Naive thymus-derived CD4-positive, alpha-beta T cell (primary cell): ENCODE data around the gene DSG2. TPM values are rescaled to one million over a fixed set of nuclear protein-coding genes. Genes with fewer than 3 reads are reported as not detected.

Experiments used
- ATAC-seq: fragments of 150-1000 bp; cut with Tn5 transposase; 2 replicates; pipeline ENCODE4 v1.10.0; 2021; ENCODE audit warnings: mild to moderate bottlenecking, moderate library complexity
- CTCF ChIA-PET: fragments of 350-600 bp; sonication (Branson Sonifier 250); formaldehyde crosslinking; loops from one replicate; lab custom pipeline; 2021; ENCODE audit warnings: antibody characterized with exemption; lab: Charles Lee
- POLR2A ChIA-PET: fragments of 350-600 bp; sonication (Branson Sonifier 250); formaldehyde crosslinking; loops from one replicate; lab custom pipeline; 2021; ENCODE audit warnings: antibody characterized with exemption, inconsistent platforms; lab: Charles Lee
- DNase-seq, 9 donors: peaks; one replicate each; pipeline versions ENCODE4 v3.0.0 to v3.0.0-alpha.2; 2020 to 2022; ENCODE audit warnings: mixed read lengths in 1 of 9
- H3K27ac ChIP-seq: one replicate; pipeline ENCODE4 v1.7.0; 2013; ENCODE audit warnings: mild to moderate bottlenecking, low read depth, low read length, moderate library complexity
- H3K27me3 ChIP-seq, 2 donors: one replicate each; pipeline ENCODE4 v1.7.0; 2013; ENCODE audit warnings: low read length in 2 of 2, mild to moderate bottlenecking in 2 of 2, moderate library complexity in 2 of 2; ENCODE audit not compliant: control insufficient read depth in 2 of 2, insufficient read depth in 2 of 2
- H3K36me3 ChIP-seq, 3 experiments: 1 replicate in 2 of 3; 2 replicates in 1 of 3; pipeline ENCODE4 v1.7.0; 2013; ENCODE audit warnings: low read length in 3 of 3, mild to moderate bottlenecking in 3 of 3, moderate library complexity in 1 of 3; ENCODE audit not compliant: insufficient read depth in 3 of 3, control insufficient read depth in 2 of 3
- H3K4me1 ChIP-seq, 2 donors: one replicate each; pipeline ENCODE4 v1.7.0; 2013; ENCODE audit warnings: low read length in 2 of 2, mild to moderate bottlenecking in 2 of 2, moderate library complexity in 1 of 2; ENCODE audit not compliant: control insufficient read depth in 2 of 2, insufficient read depth in 2 of 2
- H3K4me3 ChIP-seq: 2 replicates; pipeline ENCODE4 v1.7.0; 2013; ENCODE audit warnings: mild to moderate bottlenecking, low read length
- H3K9me3 ChIP-seq, 3 experiments: 1 replicate in 2 of 3; 2 replicates in 1 of 3; pipeline ENCODE4 v1.7.0; 2013; ENCODE audit warnings: low read length in 3 of 3; ENCODE audit not compliant: control insufficient read depth in 2 of 3
- H3K27ac Mint-ChIP-seq, 9 donors: one replicate each; pipeline ENCODE4 v1.8.0; 2020 to 2022; ENCODE audit warnings: mixed read lengths in 9 of 9, mild to moderate bottlenecking in 8 of 9, moderate library complexity in 5 of 9, inconsistent platforms in 2 of 9
- H3K27me3 Mint-ChIP-seq, 5 donors: one replicate each; pipeline ENCODE4 v1.8.0; 2021 to 2022; ENCODE audit warnings: mixed read lengths in 5 of 5, mild to moderate bottlenecking in 1 of 5
- H3K36me3 Mint-ChIP-seq, 5 donors: one replicate each; pipeline ENCODE4 v1.8.0; 2020 to 2022; ENCODE audit warnings: mixed read lengths in 5 of 5, mild to moderate bottlenecking in 3 of 5, inconsistent platforms in 1 of 5
- H3K4me1 Mint-ChIP-seq, 7 donors: one replicate each; pipeline ENCODE4 v1.8.0; 2020 to 2022; ENCODE audit warnings: mixed read lengths in 7 of 7, mild to moderate bottlenecking in 3 of 7, inconsistent platforms in 1 of 7
- H3K4me3 Mint-ChIP-seq, 10 donors: one replicate each; pipeline ENCODE4 v1.8.0; 2020 to 2022; ENCODE audit warnings: mild to moderate bottlenecking in 10 of 10, mixed read lengths in 10 of 10, moderate library complexity in 6 of 10, inconsistent platforms in 2 of 10
- H3K9me3 Mint-ChIP-seq, 11 donors: one replicate each; pipeline ENCODE4 v1.8.0; 2020 to 2022; ENCODE audit warnings: mixed read lengths in 11 of 11, mild to moderate bottlenecking in 4 of 11, inconsistent platforms in 1 of 11, moderate library complexity in 1 of 11
- intact Hi-C, 2 donors: fragments of 100-400 bp; cut with micrococcal nuclease; formaldehyde crosslinking; loops; one replicate each; pipeline ENCODE4 v1.15.1; 2023
- polyA plus RNA-seq, 2 donors: library from polyadenylated mRNA; unstranded; fragments of 300-500 nt; fragmentation: Illumina TruSeq; gene quantifications; one replicate each; pipeline ENCODE4 v1.2.3, GENCODE V29; 2021
- total RNA-seq, 6 experiments: library from RNA in 5 of 6; stranded (reverse) in 5 of 6; gene quantifications; 1 replicate in 5 of 6; 2 replicates in 1 of 6; pipeline ENCODE4 v1.2.3 and lab custom pipeline; 2021 to 2026

DSG2 gene
- total and polyA plus RNA-seq, 7 experiments from 2014 or later = 0.13 to 0.56 (median 0.49) TPM

GRCh38 chr18:31516437-31516836 is 18.5 kb downstream of the DSG2 start:
- H3K9me3 ChIP-seq = no peaks in the 10 kb centered on the region
- no peak overlapping the region for H3K4me3 Mint-ChIP-seq
- no peak overlapping the region for H3K27ac ChIP-seq
- intact Hi-C loops = no loop called here
- ATAC-seq (no peak), DNase-seq (no peak)
- H3K27ac Mint-ChIP-seq = no peak overlapping the region
- no peaks in the 10 kb centered on the region for H3K4me1 ChIP-seq
- H3K4me1 Mint-ChIP-seq = no peaks in the 10 kb centered on the region
- no peak overlapping the region for H3K4me3 ChIP-seq
- H3K27me3 ChIP-seq = no peaks in the 10 kb centered on the region
- peaks cover 0 to 13% (median 0%) of the 10 kb centered on the region in 5 donors for H3K27me3 Mint-ChIP-seq
- no peaks in the 10 kb centered on the region for H3K36me3 ChIP-seq
- no peaks in the 10 kb centered on the region for H3K36me3 Mint-ChIP-seq
- POLR2A ChIA-PET = no interaction called here
- CTCF ChIA-PET = no interaction called here
- H3K9me3 Mint-ChIP-seq = no peaks in the 10 kb centered on the region

GRCh38 chr18:31526374-31526773 is 28.4 kb downstream of the DSG2 start:
- Histone ChIP-seq H3K36me3 (no peaks in the 10 kb centered on the region), H3K27me3 (no peaks in the 10 kb centered on the region), H3K9me3 (no peaks in the 10 kb centered on the region), H3K4me1 (no peaks in the 10 kb centered on the region), H3K4me3 (no peak overlapping the region), H3K27ac (no peak overlapping the region)
- no peak for ATAC-seq
- intact Hi-C loops = no loop called here
- no peak for DNase-seq
- Mint-ChIP-seq H3K4me3 (no peak overlapping the region), H3K4me1 (no peaks in the 10 kb centered on the region), H3K9me3 (no peaks in the 10 kb centered on the region), H3K27ac (no peak overlapping the region), H3K27me3 (peaks cover 0 to 24% (median 5%) of the 10 kb centered on the region in 5 donors), H3K36me3 (no peaks in the 10 kb centered on the region)
- ChIA-PET POLR2A (no interaction called here), CTCF (no interaction called here)

GRCh38 chr18:31533236-31533635 is 35.3 kb downstream of the DSG2 start:
- H3K9me3 ChIP-seq = no peaks in the 10 kb centered on the region
- H3K36me3 ChIP-seq = no peaks in the 10 kb centered on the region
- no peak overlapping the region for H3K4me3 Mint-ChIP-seq
- ChIA-PET POLR2A (no interaction called here), CTCF (no interaction called here)
- H3K27me3 ChIP-seq = no peaks in the 10 kb centered on the region
- no peaks in the 10 kb centered on the region for H3K36me3 Mint-ChIP-seq
- DNase-seq (no peak), ATAC-seq (no peak)
- H3K27ac Mint-ChIP-seq = no peak overlapping the region
- no peaks in the 10 kb centered on the region for H3K4me1 Mint-ChIP-seq
- no peak overlapping the region for H3K4me3 ChIP-seq
- intact Hi-C loops = no loop called here
- peaks cover 0 to 4% (median 3%) of the 10 kb centered on the region in 5 donors for H3K27me3 Mint-ChIP-seq
- no peak overlapping the region for H3K27ac ChIP-seq
- H3K4me1 ChIP-seq = no peaks in the 10 kb centered on the region
- peaks cover 0 to 3% (median 0%) of the 10 kb centered on the region in 11 donors for H3K9me3 Mint-ChIP-seq

GRCh38 chr18:31538837-31539236 is 40.9 kb downstream of the DSG2 start:
- no peak for DNase-seq
- Histone ChIP-seq H3K4me3 (no peak overlapping the region), H3K9me3 (no peaks in the 10 kb centered on the region), H3K27ac (no peak overlapping the region), H3K27me3 (no peaks in the 10 kb centered on the region), H3K36me3 (no peaks in the 10 kb centered on the region), H3K4me1 (no peaks in the 10 kb centered on the region)
- POLR2A ChIA-PET = interaction anchor here (0.6 kb wide), 1 partner anchor 564 kb away, joined by 3 read pairs; no protein-coding TSS in a partner anchor
- H3K36me3 Mint-ChIP-seq = no peaks in the 10 kb centered on the region
- intact Hi-C loops = no loop called here
- no peak overlapping the region for H3K4me3 Mint-ChIP-seq
- no peak overlapping the region for H3K27ac Mint-ChIP-seq
- CTCF ChIA-PET = interaction anchor here (1.0 kb wide), 1 partner anchor 184 kb away, joined by 3 read pairs; no protein-coding TSS in a partner anchor
- peaks cover 0 to 7% (median 4%) of the 10 kb centered on the region in 5 donors for H3K27me3 Mint-ChIP-seq
- ATAC-seq = no peak
- H3K4me1 Mint-ChIP-seq = no peaks in the 10 kb centered on the region
- H3K9me3 Mint-ChIP-seq = peaks cover 0 to 3% (median 0%) of the 10 kb centered on the region in 11 donors

GRCh38 chr18:31546476-31546875 is 48.5 kb downstream of the DSG2 start:
- Mint-ChIP-seq H3K4me1 (no peaks in the 10 kb centered on the region), H3K27ac (no peak overlapping the region), H3K36me3 (no peaks in the 10 kb centered on the region), H3K27me3 (no peaks in the 10 kb centered on the region), H3K9me3 (peaks cover 0 to 2% (median 0%) of the 10 kb centered on the region in 11 donors), H3K4me3 (no peak overlapping the region)
- Histone ChIP-seq H3K9me3 (no peaks in the 10 kb centered on the region), H3K36me3 (no peaks in the 10 kb centered on the region), H3K27ac (no peak overlapping the region), H3K4me1 (no peaks in the 10 kb centered on the region), H3K4me3 (no peak overlapping the region), H3K27me3 (no peaks in the 10 kb centered on the region)
- ATAC-seq (no peak), DNase-seq (no peak)
- ChIA-PET CTCF (no interaction called here), POLR2A (no interaction called here)
- intact Hi-C loops = no loop called here

GRCh38 chr18:31548853-31549252 is 50.9 kb downstream of the DSG2 start:
- Histone ChIP-seq H3K4me3 (no peak overlapping the region), H3K27ac (no peak overlapping the region), H3K4me1 (no peaks in the 10 kb centered on the region), H3K27me3 (no peaks in the 10 kb centered on the region), H3K36me3 (no peaks in the 10 kb centered on the region), H3K9me3 (no peaks in the 10 kb centered on the region)
- Mint-ChIP-seq H3K4me1 (peaks cover 0 to 2% (median 0%) of the 10 kb centered on the region in 7 donors), H3K9me3 (no peaks in the 10 kb centered on the region), H3K27ac (no peak overlapping the region), H3K27me3 (peaks cover 1 to 2% (median 2%) of the 10 kb centered on the region in 5 donors), H3K36me3 (no peaks in the 10 kb centered on the region), H3K4me3 (no peak overlapping the region)
- no peak for ATAC-seq
- intact Hi-C loops = no loop called here
- CTCF ChIA-PET = no interaction called here
- POLR2A ChIA-PET = no interaction called here
- DNase-seq = no peak

- no peaks in the 10 kb centered on the region for H3K9me3 ChIP-seq
- H3K27me3 ChIP-seq = no peaks in the 10 kb centered on the region
- Mint-ChIP-seq H3K27ac (no peak overlapping the region), H3K4me1 (peaks cover 0 to 2% (median 0%) of the 10 kb centered on the region in 7 donors), H3K9me3 (no peaks in the 10 kb centered on the region), H3K27me3 (peaks cover 6 to 8% (median 7%) of the 10 kb centered on the region in 5 donors), H3K36me3 (no peaks in the 10 kb centered on the region), H3K4me3 (no peak overlapping the region)
- no peaks in the 10 kb centered on the region for H3K36me3 ChIP-seq
- intact Hi-C loops = no loop called here
- no peak for ATAC-seq
- no peak overlapping the region for H3K27ac ChIP-seq
- H3K4me3 ChIP-seq = no peak overlapping the region
- no peak for DNase-seq
- H3K4me1 ChIP-seq = no peaks in the 10 kb centered on the region
- CTCF ChIA-PET = no interaction called here
- POLR2A ChIA-PET = no interaction called here
Observed at GRCh38 chr18:31549416-31549815, 51.4 kb downstream of the DSG2 start.
